OCI-LY1 (cell line): ENCODE data around the gene MACROD2.

Experiments used
- EZH2 ChIP-seq: fragments of 200-600 bp; sonication (generic), shearing (Covaris generic); IDR thresholded peaks from 2 replicates; pipeline ENCODE4 v1.8.0; 2017; ENCODE audit warnings: borderline replicate concordance, mixed run types, mild to moderate bottlenecking, antibody characterized with exemption, low read length, moderate library complexity, mixed read lengths
- TF ChIP-seq, protein P1 (sequence below): fragments of 200-600 bp; sonication (generic), shearing (Covaris generic); IDR thresholded peaks from 2 replicates; pipeline ENCODE4 v1.5.1; 2017; ENCODE audit warnings: mild to moderate bottlenecking, antibody characterized with exemption, low read length, moderate library complexity, mixed read lengths

DNA sequence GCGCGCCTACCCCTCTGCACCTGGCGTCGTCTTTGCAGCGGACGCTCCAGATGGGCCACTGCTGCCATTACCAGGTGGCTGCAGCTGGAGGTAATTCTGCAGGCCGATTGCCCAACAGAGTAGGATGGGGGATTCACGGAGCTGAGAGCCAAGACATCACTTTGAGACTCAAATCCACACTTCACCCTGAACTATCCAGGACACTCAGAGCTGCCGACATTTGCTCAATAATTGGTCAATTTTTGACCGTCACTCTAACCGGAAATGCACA lies 1037.0 kb downstream of the MACROD2 start:
- TF ChIP-seq, protein P1, sequence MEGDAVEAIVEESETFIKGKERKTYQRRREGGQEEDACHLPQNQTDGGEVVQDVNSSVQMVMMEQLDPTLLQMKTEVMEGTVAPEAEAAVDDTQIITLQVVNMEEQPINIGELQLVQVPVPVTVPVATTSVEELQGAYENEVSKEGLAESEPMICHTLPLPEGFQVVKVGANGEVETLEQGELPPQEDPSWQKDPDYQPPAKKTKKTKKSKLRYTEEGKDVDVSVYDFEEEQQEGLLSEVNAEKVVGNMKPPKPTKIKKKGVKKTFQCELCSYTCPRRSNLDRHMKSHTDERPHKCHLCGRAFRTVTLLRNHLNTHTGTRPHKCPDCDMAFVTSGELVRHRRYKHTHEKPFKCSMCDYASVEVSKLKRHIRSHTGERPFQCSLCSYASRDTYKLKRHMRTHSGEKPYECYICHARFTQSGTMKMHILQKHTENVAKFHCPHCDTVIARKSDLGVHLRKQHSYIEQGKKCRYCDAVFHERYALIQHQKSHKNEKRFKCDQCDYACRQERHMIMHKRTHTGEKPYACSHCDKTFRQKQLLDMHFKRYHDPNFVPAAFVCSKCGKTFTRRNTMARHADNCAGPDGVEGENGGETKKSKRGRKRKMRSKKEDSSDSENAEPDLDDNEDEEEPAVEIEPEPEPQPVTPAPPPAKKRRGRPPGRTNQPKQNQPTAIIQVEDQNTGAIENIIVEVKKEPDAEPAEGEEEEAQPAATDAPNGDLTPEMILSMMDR, result no peak
- no peak for TF ChIP-seq EZH2
